H54 (cell line): ENCODE data around the gene SUFU.
"Not testable (repeated sequence)": the region's sequence is repeated elsewhere in the genome, so short reads cannot be mapped to it uniquely, and the experiment has no call there.

Experiments
- DNase-seq: peaks from one replicate; pipeline ENCODE4 v3.0.0; 2011; ENCODE audit warnings: low spot score, mixed read lengths; ENCODE audit not compliant: insufficient read length
- FAIRE-seq: peaks from 3 replicates; lab custom pipeline; 2011; peaks lifted over from hg19 to GRCh38; lab: Jason Lieb, UNC
- POLR2A ChIP-seq: IDR thresholded peaks from 2 replicates; pipeline ENCODE4 v1.6.1; 2011; ENCODE audit warnings: low read depth, mild to moderate bottlenecking, low read length

The SUFU gene

GRCh38 chr10:102657984-102658724, 154.4 kb downstream of the SUFU start:
- no peak for TF ChIP-seq POLR2A
- no peak for FAIRE-seq
- DNase-seq = no peak

GRCh38 chr10:102658802-102659201, 155.0 kb downstream of the SUFU start:
- TF ChIP-seq POLR2A = no peak
- FAIRE-seq (no peak), DNase-seq (no peak)

- no peak for FAIRE-seq
- no peak for TF ChIP-seq POLR2A
- no peak for DNase-seq
Observed at GRCh38 chr10:102660888-102661657, 157.3 kb downstream of the SUFU start.

GRCh38 chr10:102661658-102662028, 157.9 kb downstream of the SUFU start:
- no peak for TF ChIP-seq POLR2A
- DNase-seq (no peak), FAIRE-seq (no peak)

- no peak for TF ChIP-seq POLR2A
- FAIRE-seq (no peak), DNase-seq (no peak)
Observed at GRCh38 chr10:102665904-102666509, 162.2 kb downstream of the SUFU start.

- not testable (repeated sequence) for DNase-seq, FAIRE-seq
Observed at GRCh38 chr10:102667411-102667810, 163.6 kb downstream of the SUFU start.

- FAIRE-seq (no peak), DNase-seq (no peak)
- TF ChIP-seq POLR2A = no peak
Observed at GRCh38 chr10:102668326-102669107, 164.7 kb downstream of the SUFU start.

- TF ChIP-seq POLR2A = 0 out of 2 replicates have a peak, but pooled peaks have one; percentile 31
- peak; percentile 78 for DNase-seq
- FAIRE-seq = no peak
Observed at GRCh38 chr10:102669206-102670064, 165.7 kb downstream of the SUFU start.

GRCh38 chr10:102670065-102670670, 166.4 kb downstream of the SUFU start:
- no peak for FAIRE-seq
- no peak for TF ChIP-seq POLR2A
- DNase-seq = no peak

- no peak for TF ChIP-seq POLR2A
- DNase-seq (no peak), FAIRE-seq (no peak)
Observed at GRCh38 chr10:102670871-102671434, 167.2 kb downstream of the SUFU start.

- DNase-seq (no peak), FAIRE-seq (no peak)
- no peak for TF ChIP-seq POLR2A
Observed at GRCh38 chr10:102673236-102673818, 169.6 kb downstream of the SUFU start.
